Measurements from ENCODE around the gene NIP7. TPM values are rescaled to one million over a fixed set of nuclear protein-coding genes. Genes with fewer than 3 reads are reported as not detected.

Gene NIP7
- total RNA-seq, 1 experiment from 2014 or later = 25.4 TPM

GRCh38 chr16:69324585-69325253, 14.9 kb upstream of the NIP7 start:
- ChIA-PET POLR2A (ENCODE audit: unreplicated experiment) (no interaction called here), CTCF (no interaction called here)
- H3K4me2 ChIP-seq (ENCODE audit: low read length) = no peak overlapping the region
- intact Hi-C loops (cut with micrococcal nuclease) = no loop called here
- no peaks in the 10 kb centered on the region for H3K27me3 ChIP-seq (ENCODE audit: low read length)
- no peaks in the 10 kb centered on the region for H3F3A ChIP-seq (ENCODE audit: low read length, unreplicated experiment)
- H3K9ac ChIP-seq (ENCODE audit: low read length) = no peak overlapping the region
- no peaks in the 10 kb centered on the region for H3K9me2 ChIP-seq (replicated peaks; ENCODE audit: low read length)
- no peaks in the 10 kb centered on the region for H3K9me3 ChIP-seq (ENCODE audit: low read length)
- no peak for ATAC-seq
- peaks cover 21% of the 10 kb centered on the region for H3K4me1 ChIP-seq (ENCODE audit: insufficient read depth, low read length)
- peaks cover 20% of the 10 kb centered on the region for H3K36me3 ChIP-seq (ENCODE audit: low read depth, low read length)
- H3K79me2 ChIP-seq (ENCODE audit: low read length) = peaks cover 64% of the 10 kb centered on the region
- TF ChIP-seq EZH2phosphoT487 (IDR thresholded peaks at IDR 0.05; ENCODE audit: borderline replicate concordance, low read length) (no peak), EZH2 (IDR thresholded peaks at IDR 0.05; ENCODE audit: low read length, unreplicated experiment) (no peak), CTCF (conservative IDR thresholded peaks at IDR 0.05; ENCODE audit: low read depth, low read length) (no peak)
- H4K20me1 ChIP-seq (ENCODE audit: low read length) = peaks cover 10% of the 10 kb centered on the region
- no peak overlapping the region for H3K4me3 ChIP-seq (ENCODE audit: low read length)
- DNase-seq = no peak
- TSS peak; percentile 39 for BruUV-seq (replicated peaks)
- no peak overlapping the region for H3K27ac ChIP-seq (ENCODE audit: low read length)
- H2AFZ ChIP-seq (ENCODE audit: low read length) = no peak overlapping the region

- ChIA-PET CTCF (no interaction called here), POLR2A (ENCODE audit: unreplicated experiment) (no interaction called here)
- H3K4me2 ChIP-seq (ENCODE audit: low read length) = peak overlapping the region; percentile 75
Measured at GRCh38 chr16:69325784-69326171, 13.8 kb upstream of the NIP7 start.

More at GRCh38 chr16:69325784-69326171, 13.8 kb upstream of the NIP7 start:
- no peak overlapping the region; the same call in 1 of the 2 replicates for H3K4me3 ChIP-seq (ENCODE audit: low read length)
- no TSS peak for BruUV-seq (replicated peaks)
- intact Hi-C loops (cut with micrococcal nuclease) = no loop called here
- TF ChIP-seq EZH2phosphoT487 (IDR thresholded peaks at IDR 0.05; ENCODE audit: borderline replicate concordance, low read length) = no peak
- TF ChIP-seq EZH2 (IDR thresholded peaks at IDR 0.05; ENCODE audit: low read length, unreplicated experiment) = no peak
- no peak for TF ChIP-seq CTCF (conservative IDR thresholded peaks at IDR 0.05; ENCODE audit: low read depth, low read length)
- H3K9me2 ChIP-seq (replicated peaks; ENCODE audit: low read length) = no peaks in the 10 kb centered on the region
- peaks cover 10% of the 10 kb centered on the region for H4K20me1 ChIP-seq (ENCODE audit: low read length)
- DNase-seq (no peak), ATAC-seq (no peak)
- no peak overlapping the region for H3K27ac ChIP-seq (ENCODE audit: low read length)
- peaks cover 68% of the 10 kb centered on the region for H3K79me2 ChIP-seq (ENCODE audit: low read length)
- H3F3A ChIP-seq (ENCODE audit: low read length, unreplicated experiment) = no peaks in the 10 kb centered on the region
- peaks cover 21% of the 10 kb centered on the region for H3K4me1 ChIP-seq (ENCODE audit: insufficient read depth, low read length)
- no peaks in the 10 kb centered on the region for H3K9me3 ChIP-seq (ENCODE audit: low read length)
- H3K36me3 ChIP-seq (ENCODE audit: low read depth, low read length) = peaks cover 20% of the 10 kb centered on the region
- no peaks in the 10 kb centered on the region for H3K27me3 ChIP-seq (ENCODE audit: low read length)
- no peak overlapping the region for H3K9ac ChIP-seq (ENCODE audit: low read length)
- no peak overlapping the region for H2AFZ ChIP-seq (ENCODE audit: low read length)
